ENCODE results near the gene DIP2A. TPM values are rescaled to one million over a fixed set of nuclear protein-coding genes. Genes with fewer than 3 reads are reported as not detected.
"Not testable (repeated sequence)": the region's sequence is repeated elsewhere in the genome, so short reads cannot be mapped to it uniquely, and the experiment has no call there.

DIP2A gene
- total RNA-seq, 1 donor from 2014 or later = 15.2 TPM

DNA sequence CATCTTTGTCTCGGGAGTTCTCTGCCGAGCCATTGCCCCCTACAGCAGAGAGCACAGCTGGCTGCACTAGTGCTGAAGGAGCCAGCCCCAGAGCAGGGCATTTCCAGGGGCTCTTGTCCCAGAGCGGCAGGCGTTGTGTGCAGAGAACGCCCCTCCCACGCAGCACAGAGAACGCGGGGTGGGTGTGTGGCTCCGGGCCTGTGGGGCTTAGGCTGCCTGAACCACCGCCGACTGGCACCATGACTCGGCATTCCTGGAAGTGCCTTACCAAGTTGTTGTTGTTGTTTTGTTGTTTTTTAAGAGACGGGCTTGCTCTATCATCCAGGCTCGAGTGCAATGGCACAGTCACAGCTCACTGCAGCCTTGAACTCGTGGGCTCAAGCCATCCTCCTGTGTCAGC lies 15.8 kb upstream of the DIP2A start:
- DNase-seq (ENCODE audit: low spot score) (no peak), ATAC-seq (no peak)

DNA sequence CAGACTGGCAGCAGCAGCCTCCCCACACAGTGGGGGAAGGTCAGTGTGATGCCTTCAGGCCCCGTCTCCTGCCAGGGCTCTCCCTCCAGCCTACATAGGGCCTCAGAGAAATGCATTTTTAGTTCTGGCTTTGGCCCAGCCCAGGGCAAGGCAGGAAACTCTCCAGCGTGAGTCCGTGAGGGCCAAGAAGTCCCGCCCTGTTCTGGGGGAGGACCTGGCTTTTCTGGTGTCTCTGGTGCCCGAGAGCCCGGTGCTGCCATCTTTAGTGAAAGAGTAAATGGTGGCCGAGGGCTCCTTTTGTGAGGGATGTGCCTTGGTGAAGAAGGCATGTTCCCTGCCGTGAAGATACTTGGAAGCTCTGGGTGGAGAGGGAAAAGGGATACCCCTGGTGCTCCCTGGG lies 14.8 kb upstream of the DIP2A start:
- no peak for ATAC-seq
- no peak for DNase-seq (ENCODE audit: low spot score)

DNA sequence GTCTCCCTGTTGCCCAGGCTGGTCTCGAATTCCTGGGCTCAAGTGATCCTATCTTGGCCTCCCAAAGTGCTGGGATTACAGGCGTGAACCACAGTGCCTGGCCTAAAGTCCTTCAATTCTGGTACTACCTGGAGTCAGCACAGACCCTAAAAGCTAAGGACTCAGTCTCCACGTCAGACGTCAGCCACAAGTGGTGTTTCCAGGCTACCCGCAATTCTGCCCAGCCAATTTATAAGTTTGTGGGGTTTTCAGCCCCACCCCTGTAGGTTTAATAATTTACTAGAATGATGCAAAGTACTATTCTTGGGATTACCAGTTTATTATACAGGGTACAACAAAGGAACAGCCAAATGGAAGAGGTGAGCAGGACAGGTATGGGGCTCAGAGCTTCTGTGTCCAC lies 10.6 kb upstream of the DIP2A start:
- peak; percentile 90 for ATAC-seq

DNA sequence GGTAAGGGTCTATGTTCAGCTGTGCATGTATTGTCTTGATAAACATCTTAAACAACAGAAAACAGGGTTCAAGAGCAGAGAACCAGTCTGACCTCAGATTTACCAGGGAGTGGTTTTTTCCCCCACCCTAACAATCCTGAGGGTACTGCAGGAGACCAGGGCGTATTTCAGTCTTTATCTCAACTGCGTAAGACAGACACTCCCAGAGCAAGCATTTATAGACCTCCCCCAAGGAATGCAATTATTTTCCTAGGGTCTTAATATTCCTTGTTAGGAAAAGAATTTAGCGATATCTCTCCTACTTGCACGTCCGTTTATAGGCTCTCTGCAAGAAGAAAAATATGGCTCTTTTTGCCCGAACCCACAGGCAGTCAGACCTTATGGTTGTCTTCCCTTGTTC lies 9.8 kb upstream of the DIP2A start:
- not testable (repeated sequence) for ATAC-seq; DNase-seq (ENCODE audit: low spot score)

More for the DNA sequence above, 10.6 kb upstream of the DIP2A start:
- DNase-seq (ENCODE audit: low spot score) = no peak

DNA sequence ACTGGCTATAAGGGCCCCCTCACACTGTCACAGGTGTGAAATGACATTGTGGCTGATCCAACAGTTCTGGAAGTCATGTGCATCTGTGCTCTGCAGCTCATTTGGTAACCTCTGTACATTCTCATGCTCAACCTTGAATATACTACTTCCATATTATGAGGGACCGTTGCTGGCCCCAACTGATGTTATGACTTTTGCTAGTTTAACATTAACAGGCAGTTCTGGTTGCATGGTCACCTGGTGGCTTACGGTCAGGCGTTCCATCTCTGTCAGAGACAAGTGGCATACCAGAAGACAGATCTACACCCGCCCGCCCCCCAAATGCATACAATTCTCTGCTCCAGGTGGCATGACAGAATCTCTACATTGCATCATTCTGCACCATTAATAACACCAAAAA lies 6.0 kb upstream of the DIP2A start:
- DNase-seq (ENCODE audit: low spot score) (no peak), ATAC-seq (no peak)

DNA sequence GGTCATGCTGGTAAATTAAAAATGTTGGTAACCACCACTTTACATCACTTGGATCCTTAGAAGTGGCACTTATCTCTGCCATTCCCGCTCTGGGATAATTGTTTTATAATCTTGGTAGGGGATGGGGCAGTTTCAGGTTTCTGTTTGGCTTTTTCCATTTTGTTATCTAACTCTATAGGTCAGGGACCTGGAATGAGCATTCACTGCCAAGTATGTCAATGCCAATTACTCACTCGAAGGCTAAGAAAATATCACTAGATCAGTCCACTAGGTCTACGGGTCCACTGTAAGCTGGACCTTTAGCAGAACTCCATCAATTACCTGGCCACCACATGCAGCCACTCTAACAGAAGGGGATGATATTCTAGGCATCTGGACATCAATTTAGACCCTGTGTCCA lies 4.5 kb upstream of the DIP2A start:
- no peak for DNase-seq (ENCODE audit: low spot score)
- ATAC-seq = no peak

DNA sequence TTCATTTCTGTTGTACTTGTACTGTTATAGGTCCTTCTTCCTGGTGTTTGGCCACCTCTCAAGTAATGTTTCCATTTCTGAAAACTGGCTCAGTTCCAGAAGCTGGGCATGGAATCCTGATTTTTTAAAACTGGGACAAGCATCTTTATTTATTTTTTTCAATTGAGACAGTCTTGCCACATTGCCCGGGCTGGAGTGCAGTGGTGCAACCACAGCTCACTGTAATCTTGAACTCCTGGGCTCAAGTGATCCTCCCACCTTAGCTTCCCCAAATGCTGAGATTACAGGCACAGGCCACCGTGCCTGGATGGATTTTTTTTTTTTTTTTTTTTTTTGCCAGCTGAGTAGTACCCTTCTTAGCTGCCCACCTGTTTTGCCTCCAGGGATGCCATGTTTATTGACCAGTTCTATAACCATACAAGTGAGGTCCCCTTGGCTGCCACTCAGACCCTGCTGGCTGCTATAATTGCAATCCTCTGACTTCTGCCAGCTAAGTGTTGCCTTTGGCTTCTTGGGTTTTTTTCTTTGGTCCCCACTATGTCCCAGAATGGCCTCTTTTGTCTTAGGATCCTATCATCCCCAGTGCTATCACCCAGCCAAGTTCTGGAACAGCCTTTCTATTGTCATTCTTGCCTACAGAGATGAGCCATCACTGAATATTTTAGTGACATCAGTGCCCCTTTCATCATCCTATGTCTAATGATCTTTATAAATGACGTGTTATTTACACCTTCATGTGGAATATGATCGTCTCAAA lies 3.9 kb upstream of the DIP2A start:
- DNase-seq (ENCODE audit: low spot score) (no peak), ATAC-seq (no peak)

DNA sequence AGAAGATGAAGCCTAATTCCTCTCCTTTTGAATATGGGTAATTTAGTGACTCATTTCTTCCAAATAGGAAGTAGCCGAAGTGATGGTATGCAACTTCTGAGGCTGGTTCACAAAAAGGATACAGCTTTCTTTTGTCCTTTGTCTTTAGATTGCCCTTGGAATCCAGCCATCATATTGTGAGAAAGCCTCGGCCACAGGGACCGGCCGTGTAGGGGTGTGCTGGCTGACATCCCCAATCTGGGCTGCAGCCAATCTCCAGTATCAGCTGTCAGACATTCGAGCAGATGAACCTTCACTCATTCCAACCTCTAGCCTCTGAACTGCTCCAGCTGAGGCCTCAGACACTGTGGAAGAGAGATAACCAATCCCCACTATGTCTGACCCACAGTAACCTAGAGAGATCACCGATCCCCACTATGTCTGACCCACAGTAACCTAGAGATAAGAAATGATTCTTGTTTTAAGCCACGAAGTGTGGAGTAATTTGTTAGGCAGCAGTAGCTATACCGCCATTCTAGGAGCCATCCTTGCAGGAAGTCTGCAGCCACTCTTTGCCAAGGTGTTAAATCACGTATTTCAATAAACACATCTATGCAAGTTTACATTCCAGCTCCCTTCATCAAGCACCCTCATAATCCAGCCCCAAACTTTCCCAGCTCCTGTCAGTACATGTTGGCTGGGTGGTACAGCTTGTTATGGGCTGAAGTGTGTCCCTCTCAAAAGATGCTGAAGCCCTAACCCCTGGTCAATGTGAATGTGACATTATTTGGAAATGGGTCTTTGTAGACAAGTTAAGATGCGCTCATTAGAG lies 2.9 kb upstream of the DIP2A start:
- no peak for DNase-seq (ENCODE audit: low spot score)
- no peak for ATAC-seq

DNA sequence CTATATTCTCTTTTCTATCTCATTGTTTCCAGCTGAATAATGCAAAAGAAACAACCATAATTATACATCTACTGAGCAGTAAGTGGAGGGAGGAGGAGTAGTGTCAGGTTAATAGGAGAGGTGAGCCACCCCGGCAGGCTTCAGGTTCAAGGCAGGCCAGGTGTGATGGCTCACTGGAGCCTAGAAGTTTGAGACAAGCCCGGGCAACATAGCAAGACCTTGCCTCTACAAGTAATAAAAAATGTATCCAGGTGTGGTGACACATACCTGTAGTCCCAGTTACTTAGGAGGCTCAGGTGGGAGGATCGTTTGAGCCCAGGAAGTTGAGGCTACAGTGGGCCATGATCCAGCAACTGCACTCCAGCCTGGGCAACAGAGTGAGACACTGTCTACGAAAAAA lies 1.9 kb upstream of the DIP2A start:
- ATAC-seq (no peak), DNase-seq (ENCODE audit: low spot score) (no peak)

DNA sequence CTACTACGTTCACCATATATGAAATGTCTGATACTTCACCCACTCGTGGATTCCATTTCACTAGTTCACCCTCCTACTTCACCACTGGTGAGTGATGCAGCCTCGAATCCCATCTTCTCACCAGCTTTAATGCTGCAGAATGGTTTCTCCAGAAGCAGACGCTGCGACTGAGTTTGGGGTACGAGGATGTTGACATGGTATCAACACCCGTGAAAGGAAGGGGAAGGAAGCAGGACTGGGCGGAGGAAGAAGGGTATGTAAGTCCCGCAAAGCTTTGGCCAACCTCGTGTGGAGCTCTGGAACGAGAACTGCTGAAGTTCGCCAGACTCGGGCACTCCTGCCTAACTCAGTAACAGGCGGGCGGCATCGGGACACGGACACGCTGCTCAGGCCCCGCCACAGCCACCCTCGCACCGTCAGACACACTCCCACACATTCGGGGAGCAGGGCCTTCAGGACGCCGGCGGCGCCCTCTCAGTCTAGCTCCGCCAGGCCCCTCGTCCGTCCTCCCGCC lies 833 bp upstream of the DIP2A start:
- ATAC-seq = peak; percentile 22
- DNase-seq (ENCODE audit: low spot score) = no peak

DNA sequence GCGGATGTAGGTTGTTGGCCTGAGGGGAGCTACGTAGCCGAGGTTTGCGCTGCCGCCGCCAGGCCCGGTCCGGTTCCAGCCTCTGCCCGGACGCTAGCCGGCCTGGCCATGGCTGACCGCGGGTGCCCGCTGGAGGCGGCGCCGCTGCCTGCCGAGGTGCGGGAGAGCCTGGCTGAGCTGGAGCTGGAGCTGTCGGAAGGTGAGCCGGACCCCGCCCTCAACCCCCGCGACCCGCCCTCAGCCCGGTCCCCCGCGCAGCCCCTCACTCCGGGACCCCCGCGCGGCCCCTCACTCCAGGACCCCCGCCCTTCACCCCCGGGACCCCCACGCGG lies 299 bp downstream of the DIP2A start:
- DNase-seq (ENCODE audit: low spot score) (no peak), ATAC-seq (no peak)

DNA sequence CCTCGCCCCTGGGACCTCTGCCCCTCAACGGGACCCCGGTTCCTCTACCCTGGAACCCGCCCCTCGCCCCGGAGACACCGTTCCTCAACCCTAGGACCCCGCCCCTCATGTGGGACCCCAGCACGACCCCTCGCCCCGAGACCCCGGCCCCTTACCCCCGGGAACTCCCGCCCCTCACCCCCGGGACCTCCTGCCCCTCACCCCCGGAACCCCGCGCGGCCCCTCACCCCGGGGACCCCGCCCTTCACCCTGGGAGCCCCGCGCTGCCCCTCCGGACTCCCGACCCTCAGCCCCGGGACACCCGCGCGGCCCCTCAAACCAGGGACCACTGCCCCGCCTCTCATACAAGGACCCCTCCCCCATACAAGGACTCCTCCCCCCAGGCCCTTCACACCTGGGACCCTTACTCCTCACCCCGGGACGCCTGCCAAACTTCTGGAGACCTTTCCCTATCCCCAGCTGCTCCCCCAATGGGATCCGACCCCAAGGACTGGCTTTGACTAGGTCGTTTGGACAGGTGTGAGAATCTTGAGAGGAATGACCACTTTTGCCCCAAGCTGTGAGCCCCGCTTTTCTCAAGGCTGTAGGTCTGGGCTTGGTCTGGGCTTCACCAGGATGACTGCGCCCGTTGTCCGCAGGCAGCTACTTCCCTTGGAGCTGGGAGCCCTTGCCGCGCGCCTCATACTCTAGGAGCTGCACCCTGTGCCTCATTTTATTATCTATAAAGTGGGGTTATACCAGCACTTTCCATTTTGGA lies 843 bp downstream of the DIP2A start:
- DNase-seq (ENCODE audit: low spot score) (peak; percentile 61), ATAC-seq (no peak)

DNA sequence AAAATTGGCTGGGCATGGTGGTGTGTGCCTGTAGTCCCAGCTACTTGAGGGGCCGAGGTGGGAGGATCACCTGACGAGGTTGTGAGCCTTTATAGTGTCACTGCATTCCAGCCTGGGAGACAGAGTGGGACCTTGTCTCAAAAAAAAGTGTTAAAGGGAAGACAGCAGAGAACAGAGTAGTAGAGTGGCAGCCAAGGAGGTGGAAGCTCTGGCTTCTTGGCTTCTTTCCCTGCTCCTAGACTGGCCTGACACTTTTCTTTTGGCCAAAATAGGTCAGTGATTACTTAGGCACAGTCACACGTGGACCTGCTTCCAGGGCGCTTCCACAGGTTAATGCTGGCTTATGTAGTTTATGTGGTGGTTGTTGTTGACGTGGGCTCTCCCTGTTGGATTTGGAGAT lies 3.2 kb downstream of the DIP2A start:
- ATAC-seq = no peak
- no peak for DNase-seq (ENCODE audit: low spot score)

DNA sequence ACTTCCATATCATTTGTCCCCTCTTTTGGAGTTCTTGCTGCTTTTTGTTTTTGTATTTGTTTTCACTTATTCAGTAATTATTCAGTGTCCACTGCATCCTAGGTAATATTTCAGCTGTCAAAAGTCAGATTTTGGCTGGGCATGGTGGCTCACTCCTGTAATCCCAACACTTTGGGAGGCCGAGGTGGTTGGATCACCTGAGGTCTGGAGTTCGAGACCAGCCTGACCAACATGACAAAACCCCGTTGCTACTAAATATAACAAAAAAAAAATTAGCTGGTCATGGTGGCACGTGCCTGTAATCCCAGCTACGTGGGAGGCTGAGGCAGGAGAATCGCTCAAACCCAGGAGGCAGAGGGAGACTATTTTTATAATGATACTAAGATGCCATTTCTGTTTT lies 6.5 kb downstream of the DIP2A start:
- not testable (repeated sequence) for ATAC-seq; DNase-seq (ENCODE audit: low spot score)

DNA sequence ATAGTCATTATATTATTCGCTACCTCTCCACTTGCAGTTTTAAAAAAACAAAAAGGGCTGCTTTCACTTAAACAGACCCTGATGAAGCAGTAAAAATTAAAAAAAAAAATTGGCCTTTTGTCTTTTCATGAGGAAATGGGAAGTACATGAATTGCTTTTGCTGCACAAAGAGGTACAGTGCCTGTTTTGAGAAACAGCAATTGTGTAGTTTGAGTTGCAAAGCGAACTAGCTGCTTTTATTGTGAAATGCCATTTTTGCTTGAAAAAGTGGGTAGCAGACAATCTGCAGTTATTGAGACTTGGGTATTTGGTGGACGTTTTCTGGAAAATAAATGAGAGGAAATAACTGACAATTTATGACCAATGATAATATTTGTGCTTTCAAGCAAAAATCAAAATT lies 7.0 kb downstream of the DIP2A start:
- ATAC-seq (no peak), DNase-seq (ENCODE audit: low spot score) (no peak)

DNA sequence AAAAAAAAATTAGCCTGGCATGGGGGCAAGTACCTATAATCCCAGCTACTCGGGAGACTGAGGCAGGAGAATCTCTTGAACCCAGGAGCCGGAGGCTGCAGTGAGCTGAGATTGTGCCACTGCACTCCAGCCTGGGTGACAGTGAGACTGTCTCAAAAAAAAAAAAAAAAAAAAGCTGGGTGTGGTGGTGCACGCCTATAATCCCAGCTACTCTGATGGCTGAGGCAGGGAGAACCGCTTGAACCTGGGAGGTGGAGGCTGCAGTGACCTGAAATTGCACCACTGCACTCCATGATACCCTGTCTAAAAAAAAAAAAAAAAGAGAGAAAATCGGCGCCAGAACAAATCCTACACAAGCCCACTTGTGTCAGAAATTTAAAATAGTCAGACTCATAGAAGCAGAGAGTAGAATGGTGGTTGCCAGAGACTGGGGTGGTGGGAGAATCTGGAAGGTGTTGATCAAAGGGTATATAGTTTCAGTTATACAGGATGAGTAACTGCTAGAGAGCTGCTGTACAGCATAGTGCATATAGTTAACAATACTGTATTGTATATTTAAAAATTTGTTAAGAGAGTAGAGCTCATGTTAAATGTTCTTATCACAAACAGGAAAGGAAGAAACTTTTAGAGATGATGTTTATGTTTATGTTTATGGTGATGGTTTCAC lies 9.6 kb downstream of the DIP2A start:
- ATAC-seq (no peak), DNase-seq (ENCODE audit: low spot score) (no peak)

DNA sequence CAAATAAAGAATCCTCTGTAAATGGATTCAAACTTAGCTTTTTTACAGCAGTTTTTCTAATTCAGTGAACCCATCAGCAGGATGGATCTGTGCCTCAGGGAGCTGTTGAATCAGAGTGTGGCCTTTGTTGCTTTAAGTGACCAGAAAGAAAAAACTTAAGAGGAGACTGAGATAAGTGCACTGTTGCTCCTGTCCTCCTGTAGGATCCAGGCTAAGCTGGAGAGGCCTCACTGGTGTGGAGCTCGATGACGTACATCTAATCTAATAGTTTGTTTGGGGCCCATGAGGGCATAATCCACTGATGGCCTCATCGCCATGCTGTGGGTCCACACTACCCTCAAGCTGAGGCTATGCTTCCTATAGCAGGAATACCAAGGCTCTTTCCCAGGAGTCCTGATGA lies 10.6 kb downstream of the DIP2A start:
- ATAC-seq (no peak), DNase-seq (ENCODE audit: low spot score) (no peak)

DNA sequence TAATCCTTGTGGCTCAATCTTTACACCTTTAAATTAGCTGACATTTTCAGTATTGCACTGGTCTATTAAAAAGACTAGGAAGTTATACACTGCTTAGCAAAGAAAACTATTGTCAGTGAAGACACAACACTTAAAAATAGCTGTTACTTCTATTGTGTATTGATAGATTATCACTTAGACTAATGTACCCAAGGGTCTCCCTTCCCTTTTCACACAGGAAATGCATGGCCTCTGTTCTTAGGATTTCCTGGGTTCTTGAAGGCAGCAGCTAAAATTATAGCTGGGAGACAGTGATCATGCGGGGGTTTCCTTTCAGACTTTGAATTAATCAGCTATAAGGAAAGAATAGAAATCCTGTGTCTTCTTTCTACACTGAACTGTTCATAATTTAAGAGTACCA lies 12.8 kb downstream of the DIP2A start:
- no peak for DNase-seq (ENCODE audit: low spot score)
- no peak for ATAC-seq

DNA sequence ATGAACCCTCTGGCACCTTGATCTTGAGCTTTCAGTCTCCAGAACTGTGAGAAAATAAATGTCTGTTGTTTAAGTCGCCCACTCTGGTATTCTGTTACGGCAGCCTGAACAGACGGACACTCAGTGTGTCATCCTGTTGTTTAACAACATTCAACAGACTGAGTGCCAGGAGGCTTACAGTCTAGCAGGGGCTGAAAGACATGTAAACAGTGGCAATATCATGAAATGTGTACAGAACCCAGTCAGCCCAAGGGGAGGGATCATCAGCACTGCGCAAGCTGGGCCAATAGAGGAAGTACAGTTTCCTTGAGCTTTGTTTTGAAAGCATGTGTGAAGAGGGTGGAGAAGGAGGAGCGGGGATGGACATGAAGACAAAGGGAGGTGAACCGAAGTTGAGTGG lies 13.6 kb downstream of the DIP2A start:
- DNase-seq (ENCODE audit: low spot score) = no peak
- peak; percentile 43 for ATAC-seq

DNA sequence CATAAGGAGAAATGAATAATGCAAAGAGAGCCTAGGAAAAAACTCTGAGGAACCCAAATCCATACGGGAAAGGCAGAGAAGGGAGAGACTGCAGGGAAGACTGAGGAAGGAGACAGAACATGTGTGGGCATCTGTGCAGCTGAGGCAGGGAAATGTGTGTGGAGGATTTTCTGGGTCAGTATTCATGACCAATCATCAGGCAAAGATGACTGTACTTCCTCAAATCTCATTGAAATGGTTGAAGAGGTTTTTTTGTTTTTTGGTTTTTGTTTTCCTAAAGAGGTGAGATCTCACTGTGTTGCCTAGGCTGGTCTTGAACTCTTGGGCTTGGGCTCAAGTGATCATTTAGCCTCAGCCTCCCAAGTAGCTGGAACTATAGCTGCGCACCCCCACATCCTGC lies 15.7 kb downstream of the DIP2A start:
- ATAC-seq (no peak), DNase-seq (ENCODE audit: low spot score) (no peak)

DNA sequence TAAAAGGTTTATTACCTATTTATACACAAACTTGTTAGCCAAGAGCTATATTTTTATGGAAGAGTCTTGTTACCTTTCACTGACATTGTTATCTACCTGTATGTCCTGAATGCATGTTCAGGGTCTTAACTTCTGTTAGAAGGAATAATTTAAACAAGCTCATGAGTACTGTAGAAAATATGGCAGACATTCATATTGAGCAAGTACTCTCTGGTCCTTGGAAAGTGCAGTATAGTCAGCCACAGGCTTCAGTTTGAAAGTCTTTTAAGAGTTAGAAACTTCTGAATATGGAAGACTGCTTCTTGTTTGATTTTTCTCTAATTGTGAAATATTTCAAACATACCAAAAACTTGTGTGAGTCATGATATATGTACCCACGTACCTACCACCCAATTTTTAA lies 16.6 kb downstream of the DIP2A start:
- ATAC-seq (no peak), DNase-seq (ENCODE audit: low spot score) (no peak)

All from left lobe of liver (tissue), 2 donors.